Fibroblast of lung (primary cell): Measurements from ENCODE around the gene ZSCAN2. TPM values are rescaled to one million over a fixed set of nuclear protein-coding genes. Genes with fewer than 3 reads are reported as not detected.

Source experiments
- DNase-seq, 2 donors: peaks; one replicate each; pipeline versions ENCODE4 v3.0.0 to v3.0.0-alpha.2; 2010; ENCODE audit warnings: low read depth in 2 of 2
- H2AFZ ChIP-seq: 2 replicates; pipeline ENCODE4 v1.5.1; 2012; ENCODE audit warnings: low read length, control low read depth, inconsistent platforms
- H3K27ac ChIP-seq: 2 replicates; pipeline ENCODE4 v1.5.1; 2011; ENCODE audit warnings: low read length, control low read depth; ENCODE audit not compliant: insufficient read depth
- H3K27me3 ChIP-seq: 2 replicates; pipeline ENCODE4 v1.5.1; 2011; ENCODE audit warnings: mild to moderate bottlenecking, low read length; ENCODE audit not compliant: control insufficient read depth, insufficient read depth
- H3K36me3 ChIP-seq: 2 replicates; pipeline ENCODE4 v1.5.1; 2011; ENCODE audit warnings: low read length; ENCODE audit not compliant: control insufficient read depth, insufficient read depth
- H3K4me1 ChIP-seq: 2 replicates; pipeline ENCODE4 v1.5.1; 2011; ENCODE audit warnings: low read length; ENCODE audit not compliant: control insufficient read depth, insufficient read depth; ENCODE audit errors: extremely low read depth
- H3K4me2 ChIP-seq: 2 replicates; pipeline ENCODE4 v1.5.1; 2011; ENCODE audit warnings: low read length, control low read depth; ENCODE audit not compliant: insufficient read depth; ENCODE audit errors: extremely low read depth
- H3K4me3 ChIP-seq, 4 experiments: fragments of 200-600 bp in 1 of 4; sonication (generic) in 1 of 4; replicated peaks in 1 of 4; 2 replicates each; pipeline ENCODE4 v1.5.1; 2011 to 2016; ENCODE audit warnings: low read length in 4 of 4, low read depth in 3 of 4, mild to moderate bottlenecking in 3 of 4, control low read depth in 2 of 4, inconsistent platforms in 1 of 4, mixed read lengths in 1 of 4; ENCODE audit not compliant: insufficient read depth in 1 of 4; ENCODE audit errors: control extremely low read depth in 1 of 4
- H3K79me2 ChIP-seq: 2 replicates; pipeline ENCODE4 v1.5.1; 2012; ENCODE audit warnings: mild to moderate bottlenecking, low read length, inconsistent platforms; ENCODE audit not compliant: control insufficient read depth, insufficient read depth
- H3K9ac ChIP-seq: 2 replicates; pipeline ENCODE4 v1.5.1; 2011; ENCODE audit warnings: mild to moderate bottlenecking, low read length, control low read depth; ENCODE audit not compliant: insufficient read depth
- H3K9me3 ChIP-seq: 2 replicates; pipeline ENCODE4 v1.5.1; 2012; ENCODE audit warnings: low read depth, low read length; ENCODE audit not compliant: control insufficient read depth, insufficient read depth
- H4K20me1 ChIP-seq: 2 replicates; pipeline ENCODE4 v1.5.1; 2011; ENCODE audit warnings: low read length; ENCODE audit not compliant: control insufficient read depth, insufficient read depth; ENCODE audit errors: extremely low read depth
- EZH2 ChIP-seq: IDR thresholded peaks from 2 replicates; pipeline ENCODE4 v1.5.1; 2012; ENCODE audit warnings: low read length, control low read depth, mild to moderate bottlenecking; ENCODE audit errors: missing control alignments
- polyA plus RNA-seq, 2 donors: library from polyadenylated mRNA; depleted of rRNA in 1 of 2; stranded (reverse) in 1 of 2; unstranded in 1 of 2; fragments of >200 nt; gene quantifications; 2 replicates each; pipeline ENCODE4 v1.2.1, GENCODE V29; 2011 to 2012; ENCODE audit warnings: missing spikeins in 1 of 2
- total RNA-seq: library from RNA; depleted of rRNA; stranded (reverse); fragments of >200 nt; gene quantifications from 2 replicates; pipeline ENCODE4 v1.2.1, GENCODE V29; 2014
- TF ChIP-seq, protein P1 (sequence below), 2 donors: IDR thresholded peaks in 1 of 2; conservative IDR thresholded peaks in 1 of 2; 1 replicate in 1 of 2; 2 replicates in 1 of 2; pipeline ENCODE4 v1.5.1; 2011 to 2012; ENCODE audit warnings: low read length in 2 of 2, control low read depth in 1 of 2, inconsistent platforms in 1 of 2, low read depth in 1 of 2, mild to moderate bottlenecking in 1 of 2

ZSCAN2 gene
- total and polyA plus RNA-seq, 2 donors (not counting 1 experiment from before 2014, with no cell fraction given): 6.4 to 9.2 TPM

DNA sequence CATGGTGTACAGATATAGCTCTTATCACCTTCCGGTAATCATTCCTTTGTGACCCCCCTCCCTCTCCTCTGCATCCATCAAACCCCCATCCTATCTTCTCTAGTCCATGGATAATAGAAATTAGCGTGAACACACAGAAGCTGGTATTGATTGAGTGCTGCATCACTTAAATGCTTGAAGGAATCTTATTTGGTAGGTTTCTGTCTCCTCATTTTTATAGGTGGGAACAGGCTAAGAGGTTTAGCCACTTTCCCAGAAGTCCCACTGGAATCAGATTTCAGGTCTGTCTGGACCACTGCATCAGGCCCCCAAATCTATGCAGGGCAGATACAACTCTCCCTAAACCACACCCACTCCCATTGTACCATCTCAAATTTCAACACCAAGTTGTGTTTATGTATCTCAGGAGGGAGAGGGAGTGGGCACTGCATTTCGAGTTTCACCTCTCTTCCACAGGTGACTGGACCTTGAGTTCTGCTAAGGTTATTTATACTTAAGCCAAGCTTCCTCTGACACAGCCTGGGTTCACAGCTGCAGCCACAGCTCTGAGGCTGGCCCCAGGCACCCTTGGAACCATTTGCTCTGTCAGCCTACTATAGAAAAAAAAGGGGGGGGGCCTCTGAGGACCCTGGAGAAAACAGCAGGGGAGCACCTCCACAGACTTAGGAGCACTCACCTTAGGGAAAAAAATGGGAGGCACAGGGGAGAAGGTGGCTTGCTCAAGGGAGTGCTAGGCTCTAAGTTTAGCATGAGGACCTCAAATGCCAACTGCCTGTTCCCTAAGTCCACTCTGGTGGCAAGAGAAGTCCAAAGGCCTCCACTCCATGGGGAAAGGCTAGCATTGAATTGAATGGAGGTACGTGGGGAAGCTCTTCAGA is 59.3 kb downstream of the ZSCAN2 start:
- Histone ChIP-seq H3K9me3 (no peaks in the 10 kb centered on the region), H3K36me3 (peaks cover 2% of the 10 kb centered on the region), H3K27ac (no peak overlapping the region), H2AFZ (no peak overlapping the region), H3K4me3 (no peak overlapping the region), H3K79me2 (no peaks in the 10 kb centered on the region), H3K4me1 (peaks cover 2% of the 10 kb centered on the region), H3K9ac (no peak overlapping the region), H3K4me2 (no peak overlapping the region), H3K27me3 (no peaks in the 10 kb centered on the region), H4K20me1 (no peaks in the 10 kb centered on the region)
- DNase-seq: no peak
- TF ChIP-seq, protein P1, sequence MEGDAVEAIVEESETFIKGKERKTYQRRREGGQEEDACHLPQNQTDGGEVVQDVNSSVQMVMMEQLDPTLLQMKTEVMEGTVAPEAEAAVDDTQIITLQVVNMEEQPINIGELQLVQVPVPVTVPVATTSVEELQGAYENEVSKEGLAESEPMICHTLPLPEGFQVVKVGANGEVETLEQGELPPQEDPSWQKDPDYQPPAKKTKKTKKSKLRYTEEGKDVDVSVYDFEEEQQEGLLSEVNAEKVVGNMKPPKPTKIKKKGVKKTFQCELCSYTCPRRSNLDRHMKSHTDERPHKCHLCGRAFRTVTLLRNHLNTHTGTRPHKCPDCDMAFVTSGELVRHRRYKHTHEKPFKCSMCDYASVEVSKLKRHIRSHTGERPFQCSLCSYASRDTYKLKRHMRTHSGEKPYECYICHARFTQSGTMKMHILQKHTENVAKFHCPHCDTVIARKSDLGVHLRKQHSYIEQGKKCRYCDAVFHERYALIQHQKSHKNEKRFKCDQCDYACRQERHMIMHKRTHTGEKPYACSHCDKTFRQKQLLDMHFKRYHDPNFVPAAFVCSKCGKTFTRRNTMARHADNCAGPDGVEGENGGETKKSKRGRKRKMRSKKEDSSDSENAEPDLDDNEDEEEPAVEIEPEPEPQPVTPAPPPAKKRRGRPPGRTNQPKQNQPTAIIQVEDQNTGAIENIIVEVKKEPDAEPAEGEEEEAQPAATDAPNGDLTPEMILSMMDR (conservative IDR thresholded peaks at IDR 0.05 in 1 of 2, IDR thresholded peaks at IDR 0.05 in 1 of 2; ENCODE audit: low read depth in 1 of 2, low read length in 2 of 2): no peak

DNA sequence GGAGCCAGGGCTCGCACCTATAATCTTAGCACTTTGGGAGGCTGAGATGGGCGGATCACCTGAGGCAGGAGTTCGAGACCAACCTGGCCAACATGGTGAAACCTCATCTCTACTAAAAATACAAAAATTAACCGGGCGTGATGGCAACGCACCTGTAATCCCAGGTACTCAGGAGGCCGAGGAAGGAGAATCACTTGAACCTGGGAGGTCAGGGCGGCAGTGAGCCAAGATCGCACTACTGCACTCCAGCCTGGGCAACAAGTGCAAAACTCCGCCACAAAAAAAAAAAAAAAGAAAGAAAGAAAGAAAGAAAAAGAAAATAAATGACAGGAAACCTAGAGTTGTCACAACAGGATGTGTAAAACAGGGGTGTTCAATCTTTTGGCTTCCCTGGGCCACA is 60.2 kb downstream of the ZSCAN2 start:
- no peak overlapping the region for H3K4me2 ChIP-seq
- no peak overlapping the region for H3K27ac ChIP-seq
- DNase-seq: no peak
- no peaks in the 10 kb centered on the region for H3K9me3 ChIP-seq
- peaks cover 6% of the 10 kb centered on the region for H3K36me3 ChIP-seq
- no peaks in the 10 kb centered on the region for H3K79me2 ChIP-seq
- TF ChIP-seq, protein P1 (conservative IDR thresholded peaks at IDR 0.05 in 1 of 2, IDR thresholded peaks at IDR 0.05 in 1 of 2; ENCODE audit: low read depth in 1 of 2, low read length in 2 of 2): no peak
- TF ChIP-seq EZH2: no peak
- no peaks in the 10 kb centered on the region for H3K27me3 ChIP-seq
- H3K4me3 ChIP-seq: no peak overlapping the region
- H3K4me1 ChIP-seq: peaks cover 2% of the 10 kb centered on the region
- H2AFZ ChIP-seq: no peak overlapping the region
- H3K9ac ChIP-seq: no peak overlapping the region
- H4K20me1 ChIP-seq: no peaks in the 10 kb centered on the region

- Histone ChIP-seq H3K4me2 (no peak overlapping the region), H2AFZ (no peak overlapping the region), H3K27me3 (no peaks in the 10 kb centered on the region), H3K9me3 (no peaks in the 10 kb centered on the region), H3K79me2 (no peaks in the 10 kb centered on the region), H3K9ac (no peak overlapping the region), H3K36me3 (peaks cover 6% of the 10 kb centered on the region), H3K27ac (no peak overlapping the region), H4K20me1 (no peaks in the 10 kb centered on the region), H3K4me1 (peaks cover 6% of the 10 kb centered on the region), H3K4me3 (no peak overlapping the region)
- no peak for DNase-seq
- TF ChIP-seq, protein P1 (conservative IDR thresholded peaks at IDR 0.05 in 1 of 2, IDR thresholded peaks at IDR 0.05 in 1 of 2; ENCODE audit: low read depth in 1 of 2, low read length in 2 of 2): no peak
- no peak for TF ChIP-seq EZH2
Measured at GRCh38 chr15:84666373-84666772, 65.6 kb downstream of the ZSCAN2 start.
